OCI-LY1 (cell line): ENCODE data around the gene RAB6B.

Source experiments
- EZH2 ChIP-seq: fragments of 200-600 bp; sonication (generic), shearing (Covaris generic); IDR thresholded peaks from 2 replicates; pipeline ENCODE4 v1.8.0; 2017; ENCODE audit warnings: borderline replicate concordance, mixed run types, mild to moderate bottlenecking, antibody characterized with exemption, low read length, moderate library complexity, mixed read lengths
- TF ChIP-seq, protein P1 (sequence below): fragments of 200-600 bp; sonication (generic), shearing (Covaris generic); IDR thresholded peaks from 2 replicates; pipeline ENCODE4 v1.5.1; 2017; ENCODE audit warnings: mild to moderate bottlenecking, antibody characterized with exemption, low read length, moderate library complexity, mixed read lengths

DNA sequence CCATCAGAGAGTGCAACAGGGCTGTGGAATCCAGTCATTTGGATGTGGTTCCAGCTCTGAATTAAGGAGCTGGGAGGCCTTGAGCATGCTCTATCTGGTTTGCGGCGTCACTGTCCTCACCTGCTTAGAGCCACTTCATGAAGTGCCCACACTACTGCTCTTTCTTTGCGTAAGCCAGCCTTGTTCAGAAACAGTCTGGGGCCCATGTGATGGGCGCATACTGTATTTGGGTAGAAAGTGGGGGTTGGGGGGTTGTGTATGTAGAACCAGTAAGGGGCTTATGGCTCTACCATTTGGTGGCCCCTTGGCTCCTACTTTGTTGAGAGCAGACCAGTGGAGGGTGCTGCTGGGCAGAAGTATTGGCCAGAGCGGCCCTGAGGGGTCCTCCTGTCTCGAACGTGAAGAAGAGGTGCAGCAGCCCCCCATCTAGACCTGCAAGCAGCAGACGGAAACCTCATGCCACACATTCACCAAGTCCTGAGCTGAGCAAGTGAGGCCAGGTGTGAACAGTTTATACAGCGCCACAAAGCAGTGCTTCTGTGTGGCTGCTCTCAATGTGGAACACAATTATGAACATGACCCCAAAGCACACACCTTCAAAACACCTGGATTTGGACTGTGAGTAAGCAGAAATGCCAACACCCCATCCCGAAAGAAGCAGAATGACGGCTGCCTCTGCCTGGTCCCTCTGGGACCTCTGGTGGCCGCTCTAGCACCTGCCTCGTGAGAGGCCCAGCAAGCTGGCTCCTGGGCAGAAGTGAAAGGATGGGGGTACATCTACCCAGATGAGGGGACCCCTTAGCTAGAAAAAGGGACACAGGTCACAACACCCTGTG is 63.5 kb downstream of the RAB6B start:
- TF ChIP-seq, protein P1, sequence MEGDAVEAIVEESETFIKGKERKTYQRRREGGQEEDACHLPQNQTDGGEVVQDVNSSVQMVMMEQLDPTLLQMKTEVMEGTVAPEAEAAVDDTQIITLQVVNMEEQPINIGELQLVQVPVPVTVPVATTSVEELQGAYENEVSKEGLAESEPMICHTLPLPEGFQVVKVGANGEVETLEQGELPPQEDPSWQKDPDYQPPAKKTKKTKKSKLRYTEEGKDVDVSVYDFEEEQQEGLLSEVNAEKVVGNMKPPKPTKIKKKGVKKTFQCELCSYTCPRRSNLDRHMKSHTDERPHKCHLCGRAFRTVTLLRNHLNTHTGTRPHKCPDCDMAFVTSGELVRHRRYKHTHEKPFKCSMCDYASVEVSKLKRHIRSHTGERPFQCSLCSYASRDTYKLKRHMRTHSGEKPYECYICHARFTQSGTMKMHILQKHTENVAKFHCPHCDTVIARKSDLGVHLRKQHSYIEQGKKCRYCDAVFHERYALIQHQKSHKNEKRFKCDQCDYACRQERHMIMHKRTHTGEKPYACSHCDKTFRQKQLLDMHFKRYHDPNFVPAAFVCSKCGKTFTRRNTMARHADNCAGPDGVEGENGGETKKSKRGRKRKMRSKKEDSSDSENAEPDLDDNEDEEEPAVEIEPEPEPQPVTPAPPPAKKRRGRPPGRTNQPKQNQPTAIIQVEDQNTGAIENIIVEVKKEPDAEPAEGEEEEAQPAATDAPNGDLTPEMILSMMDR = peak; percentile 38; the same call in 1 of the 2 replicates
- no peak for TF ChIP-seq EZH2
